ENCODE results near the gene BAG2.

Gene BAG2

GRCh38 chr6:57224769-57225515 is 52.8 kb downstream of the BAG2 start:
- no peak for DNase-seq

GRCh38 chr6:57226221-57226620 is 54.1 kb downstream of the BAG2 start:
- DNase-seq = peak; percentile 50

Data from NCI-H2081 treated with DMSO at 0.1 percent for 48 hours (cell line).